HTERT RPE-1 (cell line): ENCODE measurements around the gene C17orf58.
"Not testable (repeated sequence)": the region's sequence is repeated elsewhere in the genome, so short reads cannot be mapped to it uniquely, and the experiment has no call there.

Experiments used
- in situ Hi-C: fragments of 300-500 bp; cut with MboI; formaldehyde crosslinking; loops from 4 replicates; pipeline ENCODE4 v1.14.3; 2020; ENCODE audit warnings: low sequenced_read_pairs

C17orf58 gene

DNA sequence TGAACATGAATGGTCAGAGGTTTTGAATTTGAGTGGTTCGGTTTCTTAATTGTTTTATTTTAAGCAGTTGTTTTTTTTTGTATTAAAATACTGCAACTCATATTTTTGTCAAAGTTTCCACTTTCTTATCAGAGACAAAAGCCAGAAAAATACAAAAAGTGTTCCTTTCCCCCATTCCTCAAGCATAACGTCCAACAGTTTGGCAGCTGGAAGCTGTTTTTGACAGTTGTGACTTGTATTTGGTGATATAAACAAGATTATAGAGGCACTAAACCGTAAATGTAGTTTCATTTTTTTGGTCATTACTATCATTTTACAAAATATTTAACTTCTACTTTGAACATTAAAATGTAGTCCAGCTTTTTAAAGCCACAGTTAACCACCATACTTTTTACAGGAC lies 36.0 kb downstream of the C17orf58 start:
- in situ Hi-C loops: not testable (repeated sequence)

GRCh38 chr17:67959510-67959909 lies 36.8 kb downstream of the C17orf58 start:
- in situ Hi-C loops: no loop called here

GRCh38 chr17:67950945-67951344 lies 45.3 kb downstream of the C17orf58 start:
- in situ Hi-C loops: no loop called here

GRCh38 chr17:67947325-67947813 lies 48.9 kb downstream of the C17orf58 start:
- in situ Hi-C loops: no loop called here

DNA sequence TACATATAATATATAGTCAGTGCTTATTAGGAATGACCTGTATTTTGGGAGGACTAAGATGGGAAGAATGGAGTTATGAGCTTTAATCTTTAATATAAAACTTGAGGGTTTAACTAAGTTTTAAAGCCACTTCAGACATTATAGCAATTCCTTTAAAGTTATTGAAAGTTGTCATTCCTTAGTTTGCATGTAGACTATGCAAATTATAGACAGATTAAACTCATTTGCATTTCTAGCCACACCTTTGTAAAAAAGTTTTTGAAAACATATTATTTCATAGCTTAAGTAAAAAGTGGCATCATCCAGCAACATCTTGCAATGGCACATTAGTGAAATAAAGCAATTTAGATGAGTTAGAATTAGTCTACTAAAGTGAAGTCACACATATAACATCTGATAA lies 49.8 kb downstream of the C17orf58 start:
- in situ Hi-C loops: no loop called here

GRCh38 chr17:67944035-67944434 lies 52.2 kb downstream of the C17orf58 start:
- in situ Hi-C loops: no loop called here

- in situ Hi-C loops: no loop called here
These were observed 53.5 kb downstream of the C17orf58 start for GRCh38 chr17:67942810-67943209.
